Endothelial cell of umbilical vein (primary cell): ENCODE data around the gene CCNDBP1. TPM values are rescaled to one million over a fixed set of nuclear protein-coding genes. Genes with fewer than 3 reads are reported as not detected.

ENCODE experiments used
- BruUV-seq: library from RNA; stranded (reverse); fragments of 400-500 nt; replicated peaks from 2 replicates; lab custom pipeline; 2021; lab: Mats Ljungman, UMichigan
- CTCF ChIA-PET: fragments of 300-600, 350-600 bp; sonication (Branson Sonifier 250); formaldehyde crosslinking; loops from one replicate; lab custom pipeline; 2021; ENCODE audit warnings: antibody characterized with exemption, inconsistent platforms; lab: Charles Lee
- POLR2A ChIA-PET: fragments of 300-600, 350-600 bp; sonication (Branson Sonifier 250); formaldehyde crosslinking; loops from one replicate; lab custom pipeline; 2021; ENCODE audit warnings: antibody characterized with exemption, inconsistent platforms; lab: Charles Lee
- DNase-seq: peaks from one replicate; pipeline ENCODE4 v3.0.0-alpha.2; 2011; ENCODE audit warnings: low read depth, low spot score
- FAIRE-seq: peaks from 2 replicates; lab custom pipeline; 2011; peaks lifted over from hg19 to GRCh38; lab: Jason Lieb, UNC
- H2AFZ ChIP-seq: 2 replicates; pipeline ENCODE4 v1.6.0; 2012; ENCODE audit warnings: low read depth, low read length, control low read depth, inconsistent platforms
- H3K27ac ChIP-seq: 2 replicates; pipeline ENCODE4 v1.5.1; 2011; ENCODE audit warnings: low read depth, mild to moderate bottlenecking, control low read depth, low read length, moderate library complexity; ENCODE audit not compliant: insufficient read depth
- H3K27me3 ChIP-seq, 2 experiments: 2 replicates each; pipeline versions ENCODE4 v1.6.0 to v1.6.1; 2011; ENCODE audit warnings: low read length in 2 of 2, mixed read lengths in 1 of 2; ENCODE audit not compliant: control insufficient read depth in 2 of 2, insufficient read depth in 2 of 2
- H3K36me3 ChIP-seq, 2 experiments: 2 replicates in 1 of 2; 3 replicates in 1 of 2; pipeline ENCODE4 v1.5.1; 2011; ENCODE audit warnings: low read length in 2 of 2, mild to moderate bottlenecking in 1 of 2, moderate library complexity in 1 of 2; ENCODE audit not compliant: control insufficient read depth in 2 of 2, insufficient read depth in 2 of 2; ENCODE audit errors: extremely low read depth in 1 of 2
- H3K4me1 ChIP-seq: 3 replicates; pipeline ENCODE4 v1.5.1; 2011; ENCODE audit warnings: mild to moderate bottlenecking, low read length; ENCODE audit not compliant: control insufficient read depth, insufficient read depth; ENCODE audit errors: extremely low read depth
- H3K4me2 ChIP-seq: 2 replicates; pipeline ENCODE4 v1.6.1; 2011; ENCODE audit warnings: low read length, control low read depth, mixed read lengths; ENCODE audit not compliant: insufficient read depth
- H3K4me3 ChIP-seq, 3 experiments: fragments of 200-600 bp in 1 of 3; sonication (generic), shearing (Covaris generic) in 1 of 3; replicated peaks in 1 of 3; 2 replicates each; pipeline ENCODE4 v1.5.1; 2011 to 2016; ENCODE audit warnings: control low read depth in 3 of 3, low read length in 3 of 3, mild to moderate bottlenecking in 2 of 3, inconsistent platforms in 1 of 3, low read depth in 1 of 3, moderate library complexity in 1 of 3; ENCODE audit not compliant: insufficient read depth in 1 of 3
- H3K79me2 ChIP-seq: 2 replicates; pipeline ENCODE4 v1.6.0; 2012; ENCODE audit warnings: low read length, inconsistent platforms; ENCODE audit not compliant: control insufficient read depth, insufficient read depth
- H3K9ac ChIP-seq: replicated peaks from 2 replicates; pipeline ENCODE3; 2011; ENCODE audit warnings: low read length, control low read depth; ENCODE audit not compliant: insufficient read depth; ENCODE audit errors: extremely low read depth
- H3K9me1 ChIP-seq: replicated peaks from 3 replicates; pipeline ENCODE4 v1.6.0; 2011; ENCODE audit warnings: mild to moderate bottlenecking, low read length; ENCODE audit not compliant: control insufficient read depth, insufficient read depth; ENCODE audit errors: extremely low read depth
- H3K9me3 ChIP-seq: replicated peaks from 2 replicates; pipeline ENCODE4 v1.5.1; 2012; ENCODE audit warnings: low read length, inconsistent platforms; ENCODE audit not compliant: control insufficient read depth, insufficient read depth
- H4K20me1 ChIP-seq: replicated peaks from 2 replicates; pipeline ENCODE3; 2011; ENCODE audit warnings: mild to moderate bottlenecking, low read length; ENCODE audit not compliant: control insufficient read depth, insufficient read depth; ENCODE audit errors: extremely low read depth
- EZH2 ChIP-seq: IDR thresholded peaks from 2 replicates; pipeline ENCODE4 v1.6.1; 2012; ENCODE audit warnings: borderline replicate concordance, low read depth, mild to moderate bottlenecking, moderate library complexity, low read length, inconsistent platforms; ENCODE audit not compliant: severe bottlenecking
- FOS ChIP-seq: IDR thresholded peaks from 2 replicates; pipeline ENCODE4 v1.6.1; 2011; ENCODE audit warnings: mild to moderate bottlenecking, low read length, moderate library complexity, borderline replicate concordance; ENCODE audit not compliant: insufficient read depth
- GATA2 ChIP-seq: IDR thresholded peaks from 2 replicates; pipeline ENCODE4 v1.7.0; 2011; ENCODE audit warnings: low read depth, mild to moderate bottlenecking, moderate library complexity, mixed read lengths, low read length; ENCODE audit not compliant: insufficient read length, insufficient read depth
- JUN ChIP-seq: IDR thresholded peaks from 2 replicates; pipeline ENCODE4 v1.6.1; 2011; ENCODE audit warnings: borderline replicate concordance, low read depth; ENCODE audit not compliant: insufficient read length, insufficient read depth
- MYC ChIP-seq: IDR thresholded peaks from one replicate; pipeline ENCODE4 v1.6.1; 2011; ENCODE audit warnings: mild to moderate bottlenecking, low read depth, low read length
- POLR2A ChIP-seq: IDR thresholded peaks from 2 replicates; pipeline ENCODE4 v1.6.1; 2012; ENCODE audit warnings: low read depth, mild to moderate bottlenecking, control low read depth, low read length
- POLR2AphosphoS5 ChIP-seq: IDR thresholded peaks from 2 replicates; pipeline ENCODE4 v1.6.1; 2012; ENCODE audit warnings: low read depth, mild to moderate bottlenecking, control low read depth, low read length, moderate library complexity; ENCODE audit not compliant: insufficient read depth
- dilution Hi-C: fragments of 300-500 bp; cut with MboI; formaldehyde crosslinking; loops from one replicate; pipeline ENCODE4 v1.15.0; 2019; ENCODE audit warnings: low sequenced_read_pairs; ENCODE audit not compliant: extremely low pct_ligation_motif_present
- intact Hi-C: fragments of 100-400 bp; cut with micrococcal nuclease; formaldehyde crosslinking; loops from one replicate; pipeline ENCODE4 v1.10.0; 2022
- polyA plus RNA-seq, 4 experiments: library from polyadenylated mRNA; depleted of rRNA in 3 of 4; stranded (reverse) in 3 of 4; unstranded in 1 of 4; fragments of >200 nt; gene quantifications; 2 replicates each; pipeline versions ENCODE4 v1.2.1 to v1.2.3, GENCODE V29; 2011 to 2012; ENCODE audit warnings: missing spikeins in 1 of 4
- total RNA-seq: library from RNA; stranded (reverse); gene quantifications from 2 replicates; pipeline ENCODE4 v1.2.3, GENCODE V29; 2021
- TF ChIP-seq, protein P1 (sequence below), 2 donors: IDR thresholded peaks; 1 replicate in 1 of 2; 2 replicates in 1 of 2; pipeline ENCODE4 v1.5.1; 2011; ENCODE audit warnings: low read length in 2 of 2, mild to moderate bottlenecking in 2 of 2, moderate library complexity in 2 of 2, control low read depth in 1 of 2, inconsistent platforms in 1 of 2, low read depth in 1 of 2; ENCODE audit not compliant: insufficient read depth in 1 of 2; ENCODE audit errors: extremely low read depth in 1 of 2
- TF ChIP-seq, protein P2 (sequence below): IDR thresholded peaks from 2 replicates; pipeline ENCODE4 v1.6.1; 2011; ENCODE audit not compliant: insufficient read depth, insufficient read length

CCNDBP1 gene
- total and polyA plus RNA-seq, 2 donors (not counting 3 experiments of a cell fraction or from before 2014, with no cell fraction given), result 39.9 to 54.9 TPM

DNA sequence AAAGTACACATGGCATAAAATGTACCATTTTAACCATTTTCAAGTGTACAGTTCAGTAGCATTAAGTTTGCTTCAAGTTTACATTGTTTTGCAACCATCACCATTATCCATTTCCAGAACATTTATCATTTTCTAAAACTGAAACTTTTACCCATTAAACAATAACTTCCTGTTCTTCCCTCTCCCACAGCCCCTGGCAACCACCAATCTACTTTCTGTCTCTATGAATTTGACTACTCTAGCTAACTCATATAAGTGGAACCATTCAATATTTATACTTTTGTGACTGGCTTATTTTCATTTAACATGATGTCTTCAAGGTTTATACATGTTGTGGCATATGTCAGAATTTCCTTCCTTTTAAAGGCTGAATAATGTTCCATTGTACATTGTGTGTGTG is 31.9 kb upstream of the CCNDBP1 start:
- no peaks in the 10 kb centered on the region for H3K9me1 ChIP-seq
- H4K20me1 ChIP-seq, result no peaks in the 10 kb centered on the region
- no peak overlapping the region for H2AFZ ChIP-seq
- ChIA-PET CTCF (no interaction called here), POLR2A (no interaction called here)
- H3K27ac ChIP-seq, result no peak overlapping the region
- no peak overlapping the region for H3K4me3 ChIP-seq
- intact Hi-C loops, result loop anchor here (5.0 kb wide), 1 partner anchor 46 kb away; the partner anchor contains the start of gene UBR1
- dilution Hi-C loops, result no loop called here
- peaks cover 10% of the 10 kb centered on the region for H3K4me1 ChIP-seq
- DNase-seq (no peak), FAIRE-seq (no peak)
- H3K9ac ChIP-seq, result no peak overlapping the region
- peaks cover 0 to 4% of the 10 kb centered on the region in 2 experiments for H3K36me3 ChIP-seq
- H3K4me2 ChIP-seq, result no peak overlapping the region
- TF ChIP-seq JUN (no peak), FOS (no peak), POLR2A (no peak), GATA2 (no peak), EZH2 (no peak), POLR2AphosphoS5 (no peak), MYC (no peak)
- TF ChIP-seq, protein P1, sequence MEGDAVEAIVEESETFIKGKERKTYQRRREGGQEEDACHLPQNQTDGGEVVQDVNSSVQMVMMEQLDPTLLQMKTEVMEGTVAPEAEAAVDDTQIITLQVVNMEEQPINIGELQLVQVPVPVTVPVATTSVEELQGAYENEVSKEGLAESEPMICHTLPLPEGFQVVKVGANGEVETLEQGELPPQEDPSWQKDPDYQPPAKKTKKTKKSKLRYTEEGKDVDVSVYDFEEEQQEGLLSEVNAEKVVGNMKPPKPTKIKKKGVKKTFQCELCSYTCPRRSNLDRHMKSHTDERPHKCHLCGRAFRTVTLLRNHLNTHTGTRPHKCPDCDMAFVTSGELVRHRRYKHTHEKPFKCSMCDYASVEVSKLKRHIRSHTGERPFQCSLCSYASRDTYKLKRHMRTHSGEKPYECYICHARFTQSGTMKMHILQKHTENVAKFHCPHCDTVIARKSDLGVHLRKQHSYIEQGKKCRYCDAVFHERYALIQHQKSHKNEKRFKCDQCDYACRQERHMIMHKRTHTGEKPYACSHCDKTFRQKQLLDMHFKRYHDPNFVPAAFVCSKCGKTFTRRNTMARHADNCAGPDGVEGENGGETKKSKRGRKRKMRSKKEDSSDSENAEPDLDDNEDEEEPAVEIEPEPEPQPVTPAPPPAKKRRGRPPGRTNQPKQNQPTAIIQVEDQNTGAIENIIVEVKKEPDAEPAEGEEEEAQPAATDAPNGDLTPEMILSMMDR (IDR thresholded peaks at IDR 0.05; ENCODE audit: extremely low read depth in 1 of 2, insufficient read depth in 1 of 2, low read depth in 1 of 2, low read length in 2 of 2), result no peak
- TF ChIP-seq, protein P2, sequence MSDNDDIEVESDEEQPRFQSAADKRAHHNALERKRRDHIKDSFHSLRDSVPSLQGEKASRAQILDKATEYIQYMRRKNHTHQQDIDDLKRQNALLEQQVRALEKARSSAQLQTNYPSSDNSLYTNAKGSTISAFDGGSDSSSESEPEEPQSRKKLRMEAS, result no peak
- H3K27me3 ChIP-seq, result no peaks in the 10 kb centered on the region
- no peaks in the 10 kb centered on the region for H3K9me3 ChIP-seq
- BruUV-seq, result no TSS peak
- no peaks in the 10 kb centered on the region for H3K79me2 ChIP-seq
